CD1c-positive myeloid dendritic cell (primary cell): ENCODE measurements around the gene FARSA.
"Not testable (repeated sequence)": the region's sequence is repeated elsewhere in the genome, so short reads cannot be mapped to it uniquely, and the experiment has no call there.

Experiments used
- DNase-seq: peaks from one replicate; pipeline ENCODE4 v3.0.0-alpha.2; 2016; ENCODE audit errors: extremely low spot score

The FARSA gene

GRCh38 chr19:12933287-12934072 lies at the start of gene FARSA:
TSS of gene FARSA (minus strand) at chr19:12933711. CDS start at chr19:12933696, 15 bp downstream.
- peak; percentile 96 for DNase-seq

GRCh38 chr19:12983091-12983490 lies 49.6 kb upstream of the FARSA start:
- DNase-seq = no peak

- DNase-seq = no peak
Observed at GRCh38 chr19:12982648-12983047, 49.1 kb upstream of the FARSA start.

- DNase-seq = no peak
Observed at GRCh38 chr19:12979974-12980373, 46.5 kb upstream of the FARSA start.

- not testable (repeated sequence) for DNase-seq
Observed at GRCh38 chr19:12976109-12976508, 42.6 kb upstream of the FARSA start.

- no peak for DNase-seq
Observed at GRCh38 chr19:12975221-12975741, 41.8 kb upstream of the FARSA start.

GRCh38 chr19:12974301-12975220 lies 41.0 kb upstream of the FARSA start:
- no peak for DNase-seq

- DNase-seq = no peak
Observed at GRCh38 chr19:12973236-12973635, 39.7 kb upstream of the FARSA start.

- DNase-seq = no peak
Observed at GRCh38 chr19:12970070-12970820, 36.7 kb upstream of the FARSA start.

GRCh38 chr19:12969292-12969988 lies 35.9 kb upstream of the FARSA start, which contains the start of gene DAND5:
TSS of gene DAND5 (plus strand) at chr19:12969576. CDS start at chr19:12969661, 85 bp downstream.
- DNase-seq = no peak

GRCh38 chr19:12967907-12968306 lies 34.4 kb upstream of the FARSA start:
- no peak for DNase-seq

- DNase-seq = no peak
Observed at GRCh38 chr19:12965812-12966135, 32.3 kb upstream of the FARSA start.

GRCh38 chr19:12965017-12965811 lies 31.7 kb upstream of the FARSA start:
- peak; percentile 84 for DNase-seq

GRCh38 chr19:12959481-12959880 lies 26.0 kb upstream of the FARSA start:
- no peak for DNase-seq

- DNase-seq = not testable (repeated sequence)
Observed at GRCh38 chr19:12957389-12957952, 24.0 kb upstream of the FARSA start.

GRCh38 chr19:12956446-12957388 lies 23.2 kb upstream of the FARSA start, which contains the start of gene GADD45GIP1:
TSS of gene GADD45GIP1 (minus strand) at chr19:12957223. CDS start at chr19:12957212, 11 bp downstream.
- DNase-seq = peak; percentile 79

- DNase-seq = no peak
Observed at GRCh38 chr19:12955996-12956395, 22.5 kb upstream of the FARSA start.

GRCh38 chr19:12955575-12955974 lies 22.1 kb upstream of the FARSA start:
- not testable (repeated sequence) for DNase-seq

- DNase-seq = no peak
Observed at GRCh38 chr19:12954612-12954962, 21.1 kb upstream of the FARSA start.
